ENCODE measurements around the gene DPPA4.

DPPA4 gene

GRCh38 chr3:109355625-109356441 lies 18.5 kb upstream of the DPPA4 start:
- FAIRE-seq = no peak
- DNase-seq (ENCODE audit: insufficient read length, low spot score) = no peak
- TF ChIP-seq POLR2A (IDR thresholded peaks at IDR 0.05; ENCODE audit: low read depth, low read length) = no peak

- no peak for DNase-seq (ENCODE audit: insufficient read length, low spot score)
- FAIRE-seq = no peak
- no peak for TF ChIP-seq POLR2A (IDR thresholded peaks at IDR 0.05; ENCODE audit: low read depth, low read length)
These were observed 15.7 kb upstream of the DPPA4 start for GRCh38 chr3:109353057-109353456.

DNA sequence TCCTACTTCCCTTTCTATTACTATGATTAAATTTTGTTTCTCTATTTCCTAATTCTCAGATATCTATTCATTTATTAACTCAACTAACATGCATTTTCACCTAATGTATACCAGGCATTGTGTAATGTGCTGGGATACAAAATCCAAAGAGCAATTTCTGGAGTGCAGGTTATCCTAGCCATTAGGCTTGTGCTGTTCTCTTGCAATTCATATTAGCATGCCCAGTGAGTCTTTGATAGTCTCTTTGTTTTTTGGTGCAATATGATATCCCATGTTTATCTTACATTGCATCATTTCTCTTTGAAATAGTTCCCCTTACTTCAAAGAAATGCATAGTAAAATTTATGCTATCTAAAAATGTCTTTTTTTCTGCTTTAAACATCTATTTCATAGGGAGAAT lies 13.9 kb upstream of the DPPA4 start:
- DNase-seq (ENCODE audit: insufficient read length, low spot score) (no peak), FAIRE-seq (no peak)
- TF ChIP-seq POLR2A (IDR thresholded peaks at IDR 0.05; ENCODE audit: low read depth, low read length) = no peak

DNA sequence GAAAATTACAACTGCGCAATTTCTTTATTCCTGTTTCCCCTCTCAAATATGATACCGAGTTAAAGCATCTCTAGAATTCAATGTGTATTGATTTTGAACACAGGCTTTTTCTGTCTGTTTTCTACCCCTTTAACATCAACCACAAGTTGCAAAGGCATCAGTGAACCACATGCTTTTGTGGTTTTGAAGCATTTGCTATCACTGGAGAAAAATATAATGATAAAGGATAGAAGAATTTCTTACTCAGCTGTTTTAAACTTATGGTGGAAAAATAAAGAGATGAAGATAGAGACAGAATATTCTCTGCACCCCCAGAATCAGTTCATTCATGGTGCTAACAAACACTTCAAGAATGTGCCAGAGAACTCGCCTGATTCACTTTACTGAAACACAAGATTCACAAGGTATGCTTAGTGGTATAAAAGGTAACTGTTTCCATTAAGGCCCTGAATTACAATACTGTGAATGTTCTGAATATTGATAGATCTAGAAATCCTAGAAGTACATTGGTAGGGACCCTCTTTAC lies 9.5 kb upstream of the DPPA4 start:
- TF ChIP-seq POLR2A (IDR thresholded peaks at IDR 0.05; ENCODE audit: low read depth, low read length) = no peak
- DNase-seq (ENCODE audit: insufficient read length, low spot score) (no peak), FAIRE-seq (no peak)

DNA sequence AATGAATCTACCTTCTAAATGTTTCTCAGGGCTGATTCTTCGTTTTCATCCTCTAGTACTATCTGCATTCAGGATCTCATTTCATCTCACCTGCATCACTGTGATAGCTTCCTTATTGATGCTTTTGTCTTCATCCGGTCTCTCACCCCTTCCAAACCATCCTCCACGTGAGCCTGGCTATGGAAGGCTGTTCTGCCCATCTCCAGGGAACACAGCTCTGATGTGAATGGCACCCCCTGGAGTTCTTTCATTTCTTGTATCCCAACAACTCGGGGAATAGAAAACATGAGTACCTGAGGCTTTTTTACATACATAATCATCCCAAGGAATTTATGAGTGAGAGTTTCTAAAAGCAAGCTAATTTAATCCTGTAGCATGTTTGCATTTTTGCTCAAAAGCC lies 8.8 kb upstream of the DPPA4 start:
- DNase-seq (ENCODE audit: insufficient read length, low spot score) (no peak), FAIRE-seq (no peak)
- no peak for TF ChIP-seq POLR2A (IDR thresholded peaks at IDR 0.05; ENCODE audit: low read depth, low read length)

DNA sequence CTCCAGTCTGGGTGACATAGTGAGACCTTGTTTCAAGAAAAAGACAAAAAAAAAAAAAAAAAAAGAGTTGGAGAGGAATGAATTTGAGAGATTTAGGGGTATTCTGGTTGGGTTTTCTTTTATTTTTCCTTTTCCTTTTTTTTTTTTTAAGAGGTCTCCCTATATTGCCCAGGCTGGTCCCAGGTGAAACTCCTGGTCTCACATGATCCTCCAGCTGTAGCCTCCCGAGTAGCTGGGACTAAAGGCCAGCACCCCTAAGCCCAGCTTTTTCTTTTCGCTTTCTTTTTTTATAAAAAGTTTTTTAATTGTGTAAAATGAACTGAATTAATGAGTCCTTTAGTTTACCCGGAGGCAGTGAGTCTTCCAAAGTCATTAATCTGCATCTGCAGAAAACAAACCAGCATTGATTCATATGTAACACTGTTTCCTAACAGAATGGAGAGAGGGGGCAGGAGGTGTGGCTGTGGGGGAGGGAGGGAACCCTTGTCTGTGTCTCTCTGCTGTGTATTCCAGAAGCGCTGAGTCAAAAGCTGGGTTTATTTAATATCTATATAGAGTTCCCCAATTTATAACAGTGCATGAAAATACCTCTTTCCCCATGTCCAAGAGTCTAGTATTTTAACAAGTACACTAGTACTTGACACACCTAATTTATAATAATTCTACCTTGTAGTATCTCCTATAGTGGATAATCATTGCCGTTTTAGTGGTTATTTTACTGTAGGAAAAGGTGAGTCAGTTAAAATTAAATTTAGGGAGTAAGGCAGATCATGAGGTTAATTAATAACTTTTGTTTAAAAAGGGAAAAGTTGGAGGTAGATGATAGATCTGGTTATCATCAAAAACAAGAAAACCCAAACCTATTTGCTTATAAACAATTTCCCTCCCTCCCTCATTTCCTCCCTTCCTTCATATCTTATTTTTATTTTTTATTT lies 2.6 kb upstream of the DPPA4 start:
- FAIRE-seq = no peak
- DNase-seq (ENCODE audit: insufficient read length, low spot score) = no peak
- no peak for TF ChIP-seq POLR2A (IDR thresholded peaks at IDR 0.05; ENCODE audit: low read depth, low read length)

DNA sequence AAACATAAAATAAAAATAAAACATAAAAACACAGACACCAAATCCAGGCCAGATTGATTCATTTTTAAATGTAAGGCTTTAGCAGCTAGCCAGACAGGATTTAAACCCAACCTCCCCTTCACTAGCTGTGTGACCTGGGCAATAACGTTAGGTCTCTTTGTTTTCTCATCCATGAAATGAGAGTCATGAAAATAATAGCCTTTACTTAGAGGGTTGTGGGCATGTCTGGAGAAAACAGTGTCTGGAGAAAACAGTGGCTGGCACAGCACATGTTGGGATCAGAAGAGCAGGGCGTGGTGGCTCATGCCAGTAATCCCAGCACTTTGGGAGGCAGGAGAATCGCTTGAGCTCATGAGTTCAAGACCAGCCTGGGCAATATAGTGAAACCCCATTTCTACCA lies 1.9 kb upstream of the DPPA4 start:
- no peak for FAIRE-seq
- no peak for TF ChIP-seq POLR2A (IDR thresholded peaks at IDR 0.05; ENCODE audit: low read depth, low read length)
- DNase-seq (ENCODE audit: insufficient read length, low spot score) = no peak

- DNase-seq (ENCODE audit: insufficient read length, low spot score) (no peak), FAIRE-seq (no peak)
- TF ChIP-seq POLR2A (IDR thresholded peaks at IDR 0.05; ENCODE audit: low read depth, low read length) = no peak
These were observed 976 bp upstream of the DPPA4 start for GRCh38 chr3:109338322-109338721.

GRCh38 chr3:109336291-109336861 lies 970 bp downstream of the DPPA4 start:
- FAIRE-seq = no peak
- no peak for DNase-seq (ENCODE audit: insufficient read length, low spot score)
- no peak for TF ChIP-seq POLR2A (IDR thresholded peaks at IDR 0.05; ENCODE audit: low read depth, low read length)

GRCh38 chr3:109334572-109334971 lies 2.8 kb downstream of the DPPA4 start:
- FAIRE-seq (no peak), DNase-seq (ENCODE audit: insufficient read length, low spot score) (no peak)

DNA sequence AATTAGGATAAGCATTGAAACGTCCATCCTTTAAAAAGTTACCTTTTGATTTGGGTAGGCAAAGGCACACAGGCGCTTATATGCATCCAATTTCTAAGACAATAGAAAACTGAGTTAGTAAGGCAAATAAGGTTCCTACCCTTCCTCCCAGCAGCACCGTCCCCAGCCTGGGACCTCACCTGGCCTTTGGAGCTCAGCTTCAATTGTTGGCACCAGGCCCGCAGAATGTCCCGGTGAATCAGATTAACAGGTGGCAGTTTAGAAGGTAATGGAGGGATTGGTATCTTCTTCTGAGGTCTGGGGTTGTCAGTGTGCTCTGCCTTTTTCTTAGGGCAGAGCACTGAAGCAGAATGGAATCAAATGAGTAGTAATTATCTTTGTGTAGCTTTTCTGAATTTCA lies 5.7 kb downstream of the DPPA4 start:
- no peak for FAIRE-seq
- TF ChIP-seq POLR2A (IDR thresholded peaks at IDR 0.05; ENCODE audit: low read depth, low read length) = no peak
- DNase-seq (ENCODE audit: insufficient read length, low spot score) = no peak

More at GRCh38 chr3:109334572-109334971, 2.8 kb downstream of the DPPA4 start:
- TF ChIP-seq POLR2A (IDR thresholded peaks at IDR 0.05; ENCODE audit: low read depth, low read length) = no peak

DNA sequence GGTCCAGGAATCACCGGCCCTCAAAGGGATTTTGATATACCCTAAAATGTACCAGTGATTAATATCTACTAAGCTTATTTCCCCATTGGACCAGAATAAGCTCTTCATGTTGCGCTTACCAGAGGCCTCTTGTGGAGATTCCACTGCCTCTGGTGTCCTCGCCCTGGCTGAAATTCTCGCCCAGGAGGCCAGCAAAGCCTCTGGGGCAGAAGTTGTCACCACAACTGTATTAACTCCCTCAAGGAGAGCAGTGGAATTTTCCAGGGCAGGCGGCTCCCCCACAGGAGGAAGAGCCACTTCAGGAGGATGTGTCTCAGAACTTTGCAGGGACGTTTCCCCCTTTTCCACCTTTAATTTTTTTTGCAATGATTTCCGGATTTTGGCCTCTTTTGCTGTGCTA lies 6.9 kb downstream of the DPPA4 start:
- DNase-seq (ENCODE audit: insufficient read length, low spot score) (no peak), FAIRE-seq (no peak)
- TF ChIP-seq POLR2A (IDR thresholded peaks at IDR 0.05; ENCODE audit: low read depth, low read length) = no peak

- no peak for FAIRE-seq
- TF ChIP-seq POLR2A (IDR thresholded peaks at IDR 0.05; ENCODE audit: low read depth, low read length) = no peak
- DNase-seq (ENCODE audit: insufficient read length, low spot score) = no peak
These were observed 9.1 kb downstream of the DPPA4 start for GRCh38 chr3:109328202-109328601.

- FAIRE-seq (no peak), DNase-seq (ENCODE audit: insufficient read length, low spot score) (no peak)
- no peak for TF ChIP-seq POLR2A (IDR thresholded peaks at IDR 0.05; ENCODE audit: low read depth, low read length)
These were observed 11.7 kb downstream of the DPPA4 start for GRCh38 chr3:109325657-109326056.

All from H54 (cell line).